HFF-Myc (cell line): Measurements from ENCODE around the gene OPCML.

ENCODE experiments used
- DNase-seq: peaks from one replicate; pipeline ENCODE4 v3.0.0-alpha.2; 2011; ENCODE audit warnings: low read depth; ENCODE audit errors: extremely low read depth
- H3K4me3 ChIP-seq: replicated peaks from 2 replicates; pipeline ENCODE4 v1.5.1; 2011; ENCODE audit warnings: low read depth, mild to moderate bottlenecking, control low read depth, low read length
- CTCF ChIP-seq: IDR thresholded peaks from 2 replicates; pipeline ENCODE4 v1.5.1; 2012; ENCODE audit warnings: mild to moderate bottlenecking, low read depth, low read length, control low read depth; ENCODE audit errors: missing control alignments

The OPCML gene

GRCh38 chr11:133467686-133468085, 64.6 kb downstream of the OPCML start:
- no peak for DNase-seq
- H3K4me3 ChIP-seq: no peak overlapping the region
- no peak for TF ChIP-seq CTCF

GRCh38 chr11:133443206-133443747, 89.0 kb downstream of the OPCML start:
- no peak for TF ChIP-seq CTCF
- H3K4me3 ChIP-seq: no peak overlapping the region
- DNase-seq: no peak

GRCh38 chr11:133441964-133442660, 90.2 kb downstream of the OPCML start:
- TF ChIP-seq CTCF: no peak
- no peak overlapping the region for H3K4me3 ChIP-seq

GRCh38 chr11:133425992-133426391, 106.3 kb downstream of the OPCML start:
- H3K4me3 ChIP-seq: no peak overlapping the region
- no peak for TF ChIP-seq CTCF
- DNase-seq: no peak

More at GRCh38 chr11:133441964-133442660, 90.2 kb downstream of the OPCML start:
- no peak for DNase-seq

GRCh38 chr11:133425245-133425644, 107.1 kb downstream of the OPCML start:
- no peak for TF ChIP-seq CTCF
- no peak overlapping the region for H3K4me3 ChIP-seq
- no peak for DNase-seq

- DNase-seq: no peak
- TF ChIP-seq CTCF: no peak
- H3K4me3 ChIP-seq: no peak overlapping the region
Measured at GRCh38 chr11:133418218-133418617, 114.1 kb downstream of the OPCML start.

- DNase-seq: no peak
- TF ChIP-seq CTCF: no peak
Measured at GRCh38 chr11:133414506-133414905, 117.8 kb downstream of the OPCML start.

More at GRCh38 chr11:133414506-133414905, 117.8 kb downstream of the OPCML start:
- no peak overlapping the region for H3K4me3 ChIP-seq
